GM13976 (cell line): ENCODE data around the gene NGB.

ENCODE experiments used
- DNase-seq: peaks from one replicate; pipeline ENCODE4 v3.0.0; 2012; ENCODE audit warnings: low spot score
- CTCF ChIP-seq: IDR thresholded peaks from 2 replicates; pipeline ENCODE4 v1.5.1; 2012; ENCODE audit warnings: borderline replicate concordance, mild to moderate bottlenecking; ENCODE audit not compliant: insufficient read depth; ENCODE audit errors: extremely low read depth, missing control alignments, control extremely low read depth
- in situ Hi-C: fragments of 300-500 bp; cut with MboI; formaldehyde crosslinking; loops from one replicate; pipeline ENCODE4 v1.12.0; 2022; ENCODE audit warnings: low sequenced_read_pairs, mixed read lengths, inconsistent platforms; ENCODE audit not compliant: unreplicated experiment

The NGB gene

GRCh38 chr14:77241955-77242354, 29.1 kb downstream of the NGB start:
- TF ChIP-seq CTCF: no peak
- in situ Hi-C loops: no loop called here
- DNase-seq: no peak

GRCh38 chr14:77240336-77240915, 30.6 kb downstream of the NGB start:
- TF ChIP-seq CTCF: no peak
- in situ Hi-C loops: no loop called here
- no peak for DNase-seq

GRCh38 chr14:77239412-77239811, 31.6 kb downstream of the NGB start:
- in situ Hi-C loops: no loop called here
- DNase-seq: no peak
- no peak for TF ChIP-seq CTCF

- in situ Hi-C loops: no loop called here
- no peak for TF ChIP-seq CTCF
- no peak for DNase-seq
These were observed 32.0 kb downstream of the NGB start for GRCh38 chr14:77238996-77239395.

- in situ Hi-C loops: no loop called here
- no peak for DNase-seq
- no peak for TF ChIP-seq CTCF
These were observed 32.6 kb downstream of the NGB start for GRCh38 chr14:77238356-77238755.

- TF ChIP-seq CTCF: no peak
- DNase-seq: no peak
- in situ Hi-C loops: no loop called here
These were observed 34.2 kb downstream of the NGB start for GRCh38 chr14:77236814-77237213.

- in situ Hi-C loops: no loop called here
- DNase-seq: no peak
- TF ChIP-seq CTCF: no peak
These were observed 39.3 kb downstream of the NGB start for GRCh38 chr14:77231721-77232120.
